GM13977 (cell line): ENCODE results near the gene ACTN4.

ENCODE experiments used
- DNase-seq: peaks from one replicate; pipeline ENCODE4 v3.0.0; 2012; ENCODE audit warnings: low spot score
- in situ Hi-C: fragments of 300-500 bp; cut with MboI; formaldehyde crosslinking; loops from one replicate; pipeline ENCODE4 v1.12.0; 2022; ENCODE audit warnings: low sequenced_read_pairs, low pct_unique_long_range_greater_than_20kb, mixed read lengths, inconsistent platforms; ENCODE audit not compliant: unreplicated experiment
- TF ChIP-seq, protein P1 (sequence below): IDR thresholded peaks from 2 replicates; pipeline ENCODE4 v1.5.1; 2012; ENCODE audit warnings: mild to moderate bottlenecking, control low read depth; ENCODE audit not compliant: insufficient read depth; ENCODE audit errors: extremely low read depth, missing control alignments

The ACTN4 gene

GRCh38 chr19:38715555-38715954 lies 68.1 kb downstream of the ACTN4 start:
- in situ Hi-C loops = no loop called here

GRCh38 chr19:38717051-38717450 lies 69.6 kb downstream of the ACTN4 start:
- no peak for DNase-seq
- TF ChIP-seq, protein P1, sequence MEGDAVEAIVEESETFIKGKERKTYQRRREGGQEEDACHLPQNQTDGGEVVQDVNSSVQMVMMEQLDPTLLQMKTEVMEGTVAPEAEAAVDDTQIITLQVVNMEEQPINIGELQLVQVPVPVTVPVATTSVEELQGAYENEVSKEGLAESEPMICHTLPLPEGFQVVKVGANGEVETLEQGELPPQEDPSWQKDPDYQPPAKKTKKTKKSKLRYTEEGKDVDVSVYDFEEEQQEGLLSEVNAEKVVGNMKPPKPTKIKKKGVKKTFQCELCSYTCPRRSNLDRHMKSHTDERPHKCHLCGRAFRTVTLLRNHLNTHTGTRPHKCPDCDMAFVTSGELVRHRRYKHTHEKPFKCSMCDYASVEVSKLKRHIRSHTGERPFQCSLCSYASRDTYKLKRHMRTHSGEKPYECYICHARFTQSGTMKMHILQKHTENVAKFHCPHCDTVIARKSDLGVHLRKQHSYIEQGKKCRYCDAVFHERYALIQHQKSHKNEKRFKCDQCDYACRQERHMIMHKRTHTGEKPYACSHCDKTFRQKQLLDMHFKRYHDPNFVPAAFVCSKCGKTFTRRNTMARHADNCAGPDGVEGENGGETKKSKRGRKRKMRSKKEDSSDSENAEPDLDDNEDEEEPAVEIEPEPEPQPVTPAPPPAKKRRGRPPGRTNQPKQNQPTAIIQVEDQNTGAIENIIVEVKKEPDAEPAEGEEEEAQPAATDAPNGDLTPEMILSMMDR = no peak
- in situ Hi-C loops = no loop called here

More at GRCh38 chr19:38715555-38715954, 68.1 kb downstream of the ACTN4 start:
- TF ChIP-seq, protein P1 = no peak
- no peak for DNase-seq

DNA sequence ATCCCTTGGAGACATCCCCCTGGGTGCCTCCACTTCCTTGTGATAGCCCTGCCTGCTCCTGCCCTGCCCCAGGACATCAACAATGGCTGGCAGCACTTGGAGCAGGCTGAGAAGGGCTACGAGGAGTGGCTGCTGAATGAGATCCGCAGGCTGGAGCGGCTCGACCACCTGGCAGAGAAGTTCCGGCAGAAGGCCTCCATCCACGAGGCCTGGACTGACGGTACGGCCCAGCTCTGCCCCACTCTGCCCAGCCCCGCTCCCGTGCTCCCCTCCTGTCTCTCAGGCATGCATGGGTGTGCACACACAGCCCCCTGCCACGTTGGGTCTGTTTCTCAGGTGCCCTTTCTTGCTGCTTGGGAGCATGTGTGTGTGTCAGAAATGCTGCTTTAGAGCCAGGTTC lies 70.4 kb downstream of the ACTN4 start:
- TF ChIP-seq, protein P1 = no peak
- no peak for DNase-seq
- in situ Hi-C loops = no loop called here

DNA sequence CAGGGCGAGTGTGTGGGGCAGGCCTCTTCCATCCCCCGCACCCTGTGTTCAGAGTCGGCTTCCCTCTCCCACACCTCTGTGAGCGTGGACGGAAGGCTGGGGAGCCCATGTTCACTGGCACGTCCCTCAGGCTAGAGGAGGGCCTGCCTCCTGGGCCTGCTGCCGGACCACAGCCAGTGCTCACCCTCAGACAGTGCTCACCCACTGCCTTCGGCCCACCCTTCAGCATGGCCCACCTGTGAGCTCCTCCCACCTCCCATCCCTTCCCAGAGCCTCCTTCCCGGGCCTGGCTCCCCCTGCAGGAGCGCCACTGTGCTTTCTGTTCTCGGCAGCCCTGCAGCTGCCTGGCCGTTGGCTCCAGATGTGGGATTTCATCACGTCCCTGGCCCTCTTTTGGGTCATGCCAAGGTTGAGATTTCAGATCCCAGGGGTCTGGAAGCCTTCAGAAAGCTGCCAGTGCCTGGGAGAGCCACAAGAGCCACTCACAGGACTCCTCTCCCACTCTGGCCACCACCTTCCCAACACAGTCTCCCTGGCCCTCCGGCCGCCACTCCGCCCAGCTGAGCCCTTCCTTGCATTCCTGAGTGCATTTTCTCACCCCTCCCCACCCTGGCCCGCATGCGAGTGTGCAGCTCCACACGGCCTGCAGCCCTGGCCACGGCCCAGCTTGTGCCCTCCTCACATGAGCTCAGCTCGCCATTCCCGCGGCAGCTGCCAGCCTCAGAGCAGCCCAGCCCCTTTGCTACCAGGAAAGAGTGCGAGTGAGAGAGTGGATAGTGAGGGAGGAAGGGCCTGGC lies 71.5 kb downstream of the ACTN4 start:
- TF ChIP-seq, protein P1 = no peak
- no peak for DNase-seq
- in situ Hi-C loops = no loop called here

GRCh38 chr19:38719761-38720558 lies 72.5 kb downstream of the ACTN4 start:
- TF ChIP-seq, protein P1 = no peak
- in situ Hi-C loops = no loop called here
- DNase-seq = no peak

DNA sequence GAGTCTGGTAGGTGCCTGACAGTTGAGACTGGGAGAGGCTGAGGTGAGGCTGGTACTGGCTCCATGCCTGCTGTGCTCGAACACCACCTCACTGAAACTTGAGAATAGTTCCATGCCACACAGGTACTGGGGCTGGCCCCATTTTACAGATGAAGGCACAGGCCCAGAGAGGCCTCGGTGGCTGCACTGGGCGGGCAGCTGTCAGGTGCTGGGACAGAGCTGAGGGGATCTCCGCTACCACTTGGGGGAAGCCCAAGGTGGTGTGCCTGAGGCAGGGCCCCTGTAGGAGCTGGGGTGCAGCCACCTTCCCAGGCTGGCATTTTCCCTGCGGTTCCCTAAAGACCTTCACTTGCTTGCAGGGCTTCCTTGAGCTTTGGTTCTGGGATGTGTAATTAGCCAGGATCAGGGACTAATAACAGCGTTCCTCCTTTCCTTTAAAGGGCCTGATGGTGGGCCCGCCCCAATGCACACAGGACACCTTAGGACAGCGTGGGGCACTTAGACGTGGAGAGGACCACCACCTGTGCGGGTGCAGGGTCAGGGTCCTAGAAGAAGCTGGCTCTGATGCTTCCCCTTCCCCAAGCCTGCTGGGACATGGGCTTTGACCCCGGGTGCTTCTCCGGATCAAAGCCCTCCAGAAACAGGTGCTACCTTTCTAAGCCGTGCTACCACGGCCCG lies 73.2 kb downstream of the ACTN4 start:
- TF ChIP-seq, protein P1 = no peak
- DNase-seq = no peak
- in situ Hi-C loops = no loop called here
